GM12875 (cell line): Measurements from ENCODE around the gene CISD1.

Experiments
- H3K4me3 ChIP-seq: one replicate; pipeline ENCODE4 v1.5.1; 2011; ENCODE audit warnings: low read depth, low read length, control low read depth
- TF ChIP-seq, protein P1 (sequence below): IDR thresholded peaks from 2 replicates; pipeline ENCODE4 v1.5.1; 2011; ENCODE audit warnings: low read depth, mild to moderate bottlenecking, control low read depth, inconsistent platforms, low read length, moderate library complexity, borderline replicate concordance; ENCODE audit not compliant: insufficient read depth

Gene CISD1

GRCh38 chr10:58311026-58311425, 42.1 kb downstream of the CISD1 start:
- TF ChIP-seq, protein P1, sequence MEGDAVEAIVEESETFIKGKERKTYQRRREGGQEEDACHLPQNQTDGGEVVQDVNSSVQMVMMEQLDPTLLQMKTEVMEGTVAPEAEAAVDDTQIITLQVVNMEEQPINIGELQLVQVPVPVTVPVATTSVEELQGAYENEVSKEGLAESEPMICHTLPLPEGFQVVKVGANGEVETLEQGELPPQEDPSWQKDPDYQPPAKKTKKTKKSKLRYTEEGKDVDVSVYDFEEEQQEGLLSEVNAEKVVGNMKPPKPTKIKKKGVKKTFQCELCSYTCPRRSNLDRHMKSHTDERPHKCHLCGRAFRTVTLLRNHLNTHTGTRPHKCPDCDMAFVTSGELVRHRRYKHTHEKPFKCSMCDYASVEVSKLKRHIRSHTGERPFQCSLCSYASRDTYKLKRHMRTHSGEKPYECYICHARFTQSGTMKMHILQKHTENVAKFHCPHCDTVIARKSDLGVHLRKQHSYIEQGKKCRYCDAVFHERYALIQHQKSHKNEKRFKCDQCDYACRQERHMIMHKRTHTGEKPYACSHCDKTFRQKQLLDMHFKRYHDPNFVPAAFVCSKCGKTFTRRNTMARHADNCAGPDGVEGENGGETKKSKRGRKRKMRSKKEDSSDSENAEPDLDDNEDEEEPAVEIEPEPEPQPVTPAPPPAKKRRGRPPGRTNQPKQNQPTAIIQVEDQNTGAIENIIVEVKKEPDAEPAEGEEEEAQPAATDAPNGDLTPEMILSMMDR: no peak

GRCh38 chr10:58316874-58317273, 47.9 kb downstream of the CISD1 start:
- no peak overlapping the region for H3K4me3 ChIP-seq
- TF ChIP-seq, protein P1: no peak

More at GRCh38 chr10:58311026-58311425, 42.1 kb downstream of the CISD1 start:
- no peak overlapping the region for H3K4me3 ChIP-seq

DNA sequence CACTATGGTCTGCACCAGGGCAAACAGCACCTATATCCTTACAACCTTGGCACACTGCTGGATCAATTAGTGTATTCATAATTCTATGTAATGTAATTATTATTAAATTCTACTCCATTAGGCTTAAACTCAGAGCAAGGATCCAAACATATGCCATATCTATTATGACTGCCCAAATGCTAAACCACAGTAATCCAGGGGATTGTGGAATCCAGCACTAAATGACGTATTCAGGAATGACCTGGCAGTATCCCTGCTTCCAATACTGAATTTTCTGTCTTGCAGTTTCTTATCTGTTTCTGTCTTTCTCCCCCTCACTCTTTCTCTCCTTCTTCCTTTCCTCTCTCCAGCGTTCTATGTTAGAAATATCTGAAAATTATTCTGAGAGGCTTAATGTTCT, 49.4 kb downstream of the CISD1 start:
- TF ChIP-seq, protein P1: no peak
- H3K4me3 ChIP-seq: no peak overlapping the region

- TF ChIP-seq, protein P1: no peak
- H3K4me3 ChIP-seq: no peak overlapping the region
Measured at GRCh38 chr10:58319599-58319998, 50.6 kb downstream of the CISD1 start.

GRCh38 chr10:58320351-58321049, 51.5 kb downstream of the CISD1 start:
- TF ChIP-seq, protein P1: no peak
- no peak overlapping the region for H3K4me3 ChIP-seq

DNA sequence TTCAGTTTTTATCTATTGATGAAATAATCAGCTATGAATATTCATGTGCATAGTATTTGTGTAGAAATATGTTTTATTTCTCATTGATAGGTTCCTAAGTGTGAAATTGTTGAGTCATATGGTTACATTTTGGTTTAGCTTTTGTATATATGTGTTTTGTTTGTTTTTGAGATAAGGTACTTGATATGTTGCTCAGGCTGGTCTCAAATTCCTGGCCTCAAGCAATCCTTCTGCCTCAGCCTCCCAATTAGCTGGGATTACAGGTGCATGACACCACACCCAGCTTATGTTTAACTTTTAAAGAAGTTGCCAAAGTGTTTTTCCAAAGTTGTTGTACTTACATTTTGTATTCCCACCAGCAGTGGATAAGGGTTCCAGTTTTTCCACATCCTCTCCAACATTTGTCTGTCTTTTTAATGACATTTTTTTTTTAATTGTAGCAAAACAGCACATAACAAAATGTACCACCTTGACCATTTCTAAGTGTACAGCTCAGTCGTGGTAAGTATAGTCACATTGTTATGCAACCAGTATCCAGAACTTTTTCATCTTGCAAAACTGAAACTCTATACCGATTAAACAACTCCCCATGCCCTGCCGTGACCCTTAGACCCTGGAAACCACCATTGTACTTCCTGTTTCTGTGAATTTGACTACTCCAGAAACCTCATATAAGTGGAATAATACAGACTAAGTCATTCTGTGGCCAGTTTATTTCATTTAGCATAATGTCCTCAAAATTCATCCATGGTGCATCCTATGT, 53.3 kb downstream of the CISD1 start:
- TF ChIP-seq, protein P1: no peak
- no peak overlapping the region for H3K4me3 ChIP-seq

- H3K4me3 ChIP-seq: no peak overlapping the region
- TF ChIP-seq, protein P1: no peak
Measured at GRCh38 chr10:58322835-58323209, 53.9 kb downstream of the CISD1 start.
